ENCODE results near the gene GALNT10.

- TF ChIP-seq CTCF (IDR thresholded peaks at IDR 0.05; ENCODE audit: insufficient read depth, low read length), result no peak
- no peak for TF ChIP-seq POLR2AphosphoS5 (IDR thresholded peaks at IDR 0.05; ENCODE audit: low read depth)
- no peak for TF ChIP-seq GABPA (IDR thresholded peaks at IDR 0.05; ENCODE audit: low read depth)
- no peak for TF ChIP-seq REST (IDR thresholded peaks at IDR 0.05; ENCODE audit: insufficient replicate concordance, low read depth)
Observed at GRCh38 chr5:154430961-154431630, 240.6 kb downstream of the GALNT10 start.

Measured in HL-60 (cell line).